ENCODE data around the gene AIMP2.
"Not testable (repeated sequence)": the region's sequence is repeated elsewhere in the genome, so short reads cannot be mapped to it uniquely, and the experiment has no call there.

Gene AIMP2

DNA sequence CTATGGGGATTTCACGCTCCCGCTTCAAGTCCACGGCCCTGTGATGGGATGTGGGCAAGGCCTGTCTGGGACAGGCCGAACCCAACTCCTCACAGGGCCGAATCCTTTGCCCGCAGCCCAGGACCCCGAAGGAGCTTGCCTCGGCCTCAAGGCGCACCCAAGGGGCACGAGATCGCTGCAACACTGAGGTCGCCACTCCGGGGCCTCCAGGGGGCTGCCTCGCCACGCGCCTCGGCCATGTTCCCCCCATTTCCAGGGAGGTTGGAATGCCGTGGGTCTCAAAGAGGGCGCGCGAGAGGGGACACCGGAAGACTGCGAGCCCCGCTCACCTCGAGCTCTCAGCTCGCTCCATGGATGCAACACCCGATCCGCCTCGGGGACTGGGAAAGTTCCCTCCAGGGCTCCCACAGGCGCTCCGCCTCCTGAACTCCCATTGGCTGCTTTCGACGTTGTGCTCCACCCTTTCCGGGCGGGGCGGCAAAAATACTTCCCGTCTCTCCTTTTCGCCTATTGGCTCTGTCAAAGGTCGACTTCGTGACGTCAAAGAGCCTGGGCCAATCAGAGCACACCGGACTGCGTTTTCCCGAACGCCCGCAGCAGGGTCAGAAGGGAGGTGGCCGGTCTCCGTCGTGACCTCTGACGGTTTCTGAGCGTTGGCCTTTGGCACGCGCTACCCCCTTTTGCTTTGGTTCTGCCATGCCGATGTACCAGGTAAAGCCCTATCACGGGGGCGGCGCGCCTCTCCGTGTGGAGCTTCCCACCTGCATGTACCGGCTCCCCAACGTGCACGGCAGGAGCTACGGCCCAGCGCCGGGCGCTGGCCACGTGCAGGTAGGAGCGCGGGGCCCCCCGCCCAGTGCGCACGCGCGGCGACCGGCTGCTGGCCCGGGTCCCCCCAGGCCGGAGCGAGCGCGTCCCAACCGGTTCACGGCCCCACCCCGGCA, at the start of gene AIMP2, which contains the start of gene PMS2:
AIMP2 (plus strand) TSS at position 605 of the 944 bp plus-strand sequence; CDS start at position 697, 92 bp downstream.
PMS2 (minus strand) TSS at position 382 of the 944 bp plus-strand sequence; CDS start at position 352, 30 bp downstream.
- peak; percentile 97 for DNase-seq

GRCh38 chr7:5963205-5963604, 45.9 kb upstream of the AIMP2 start:
- DNase-seq, result not testable (repeated sequence)

DNA sequence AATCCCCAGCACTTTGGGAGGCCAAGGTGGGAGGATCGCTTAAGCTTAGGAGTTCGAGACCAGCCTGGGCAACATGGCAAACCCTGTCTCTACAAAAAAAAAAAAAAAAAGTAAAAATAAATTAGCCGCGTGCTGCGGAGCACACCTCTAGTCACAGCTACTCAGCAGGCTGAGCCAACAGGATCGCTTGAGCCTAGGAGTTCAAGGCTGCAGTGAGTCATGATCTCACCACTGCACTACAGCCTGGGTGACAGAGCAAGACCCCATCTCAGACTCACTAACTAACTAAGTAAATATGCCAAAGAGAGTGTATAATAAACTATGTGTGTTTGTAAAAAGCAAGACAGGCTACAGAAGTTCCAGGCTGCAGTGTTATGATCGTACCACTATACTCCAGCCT, 45.3 kb upstream of the AIMP2 start:
- DNase-seq, result not testable (repeated sequence)

- not testable (repeated sequence) for DNase-seq
These were observed 38.6 kb upstream of the AIMP2 start, which contains the start of gene RSPH10B for GRCh38 chr7:5970347-5970911. Gene RSPH10B (minus strand): TSS chr7:5970689. CDS start chr7:5967116, 3,573 bp downstream.

DNA sequence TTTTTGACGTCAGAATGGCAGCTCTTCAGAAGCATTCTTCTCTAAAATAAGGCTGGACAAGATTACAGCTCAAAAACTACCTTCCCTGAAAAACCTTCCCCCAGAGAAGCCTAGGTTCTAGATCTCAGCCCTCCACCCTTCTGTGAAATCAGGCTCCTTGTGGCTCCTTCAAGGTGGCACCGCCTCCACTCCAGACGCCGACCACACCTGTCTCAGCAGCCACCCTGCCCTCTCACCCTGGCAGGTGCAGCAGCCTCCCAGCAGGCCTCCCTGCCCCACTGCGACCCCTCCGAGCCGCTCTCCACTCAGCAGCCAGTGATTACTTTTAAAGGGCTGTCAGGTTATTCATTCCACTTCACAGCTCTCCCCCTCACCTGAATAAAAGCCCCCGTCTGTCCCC, 35.5 kb upstream of the AIMP2 start:
- DNase-seq, result not testable (repeated sequence)

DNA sequence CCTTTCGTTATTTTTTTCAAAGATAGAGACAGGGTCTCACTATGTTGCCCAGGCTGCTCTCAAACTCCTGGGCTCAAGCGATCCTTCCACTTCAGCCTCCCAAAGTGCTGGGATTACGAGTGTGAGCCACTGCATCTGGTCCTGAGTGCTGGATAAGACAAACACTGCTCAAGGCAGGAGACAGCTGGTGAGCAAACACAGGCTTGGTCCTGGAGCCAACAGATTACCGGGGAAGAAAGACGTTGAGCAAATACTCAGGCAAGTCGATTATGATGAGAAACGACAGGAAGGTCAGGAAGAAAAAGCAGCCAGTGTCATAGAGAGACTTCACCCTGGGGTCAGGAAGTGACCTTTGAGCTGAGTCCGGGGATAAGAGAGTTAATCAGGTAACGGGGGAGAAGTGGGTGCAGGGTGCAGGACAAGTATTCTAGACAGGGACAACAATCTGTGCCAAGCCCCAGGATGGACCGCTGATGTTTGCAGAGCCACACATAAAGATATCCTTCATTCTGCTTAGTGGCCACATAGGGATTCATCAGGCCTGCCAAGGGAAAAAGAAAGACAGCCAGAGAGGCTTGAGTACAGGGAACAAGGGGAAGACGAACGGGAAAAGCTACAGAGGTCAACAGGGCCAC, 29.3 kb upstream of the AIMP2 start:
- not testable (repeated sequence) for DNase-seq

DNA sequence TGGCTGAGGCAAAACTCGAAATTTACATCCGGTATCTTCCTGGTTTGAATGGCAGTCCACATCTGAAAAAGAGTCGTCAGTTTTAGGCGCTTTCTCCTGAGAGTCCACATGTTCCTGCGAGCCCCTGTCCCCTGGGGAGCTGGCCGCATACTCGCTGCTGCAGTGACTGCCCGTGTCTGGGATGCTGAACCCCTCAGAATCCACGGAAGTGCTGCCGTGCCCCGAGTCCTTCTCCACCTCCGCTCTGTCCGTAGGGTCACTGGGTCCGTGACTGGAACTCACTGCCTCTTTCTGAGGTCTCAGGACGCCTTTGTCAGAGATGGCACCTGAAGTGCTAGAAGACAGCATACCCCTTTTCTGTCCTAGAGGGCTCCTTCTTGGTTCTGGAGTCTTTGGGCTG, 22.0 kb upstream of the AIMP2 start:
- DNase-seq, result not testable (repeated sequence)

GRCh38 chr7:5997210-5997808, 11.8 kb upstream of the AIMP2 start:
- DNase-seq, result peak; percentile 40

DNA sequence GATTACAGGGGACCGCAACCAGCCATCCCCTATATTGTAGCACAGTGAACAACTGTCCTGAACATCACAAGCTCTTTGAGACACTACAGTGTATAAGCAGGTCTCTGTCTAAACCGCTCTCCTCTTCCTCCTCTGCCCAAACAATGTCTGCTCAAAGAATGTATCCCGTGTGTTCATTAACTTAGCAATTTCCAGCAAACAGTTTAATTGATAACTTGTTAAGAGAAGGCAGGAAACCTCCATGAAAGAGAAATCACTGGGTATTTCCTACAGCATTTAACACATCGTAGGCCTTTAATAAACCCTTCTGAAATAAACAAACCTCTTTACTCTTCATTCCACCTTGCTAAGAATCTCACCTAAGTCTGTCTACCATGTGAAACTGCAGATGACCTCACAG, 1.7 kb upstream of the AIMP2 start:
- DNase-seq, result no peak

- DNase-seq, result not testable (repeated sequence)
These were observed 1.1 kb upstream of the AIMP2 start for GRCh38 chr7:6007835-6008590.

DNA sequence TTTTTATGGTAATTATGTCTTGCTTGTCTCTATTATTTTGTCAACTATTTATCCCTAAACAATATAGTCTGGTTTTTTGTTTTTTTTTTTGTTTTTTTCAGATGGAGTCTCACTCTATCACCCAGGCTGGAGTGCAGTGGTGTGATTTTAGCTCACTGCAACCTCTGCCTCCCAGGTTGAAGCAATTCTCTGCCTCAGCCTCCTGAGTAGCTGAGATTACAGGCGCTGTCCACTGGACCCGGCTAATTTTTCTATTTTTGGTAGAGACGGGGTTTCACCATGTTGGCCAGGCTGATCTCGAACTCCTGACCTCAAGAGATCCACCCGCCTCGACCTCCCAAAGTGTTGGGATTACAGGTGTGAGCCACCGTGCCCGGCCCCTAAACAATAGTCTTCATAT, 1.3 kb downstream of the AIMP2 start:
- not testable (repeated sequence) for DNase-seq

DNA sequence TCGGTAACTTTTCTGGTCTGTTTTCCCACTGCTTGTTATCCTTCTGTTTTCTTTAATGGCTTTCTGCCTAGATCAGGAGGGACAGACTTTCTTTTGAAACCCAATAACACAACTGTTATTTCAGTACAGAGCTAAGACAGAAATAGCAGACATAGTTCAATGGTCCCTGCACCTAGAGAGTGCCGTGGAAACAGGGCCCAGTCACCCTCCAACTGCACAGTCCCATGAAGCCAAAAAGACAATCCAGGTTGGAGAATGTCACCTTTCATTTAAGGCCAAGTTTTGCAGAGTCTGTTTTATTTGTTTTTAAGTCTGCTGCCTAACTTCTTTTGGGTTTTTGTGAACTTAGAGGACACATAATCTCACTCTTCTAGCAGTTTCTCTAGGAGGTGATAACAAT, 2.5 kb downstream of the AIMP2 start:
- no peak for DNase-seq

- no peak for DNase-seq
These were observed 3.5 kb downstream of the AIMP2 start for GRCh38 chr7:6012355-6013104.

- no peak for DNase-seq
These were observed 7.0 kb downstream of the AIMP2 start for GRCh38 chr7:6015917-6016652.

DNA sequence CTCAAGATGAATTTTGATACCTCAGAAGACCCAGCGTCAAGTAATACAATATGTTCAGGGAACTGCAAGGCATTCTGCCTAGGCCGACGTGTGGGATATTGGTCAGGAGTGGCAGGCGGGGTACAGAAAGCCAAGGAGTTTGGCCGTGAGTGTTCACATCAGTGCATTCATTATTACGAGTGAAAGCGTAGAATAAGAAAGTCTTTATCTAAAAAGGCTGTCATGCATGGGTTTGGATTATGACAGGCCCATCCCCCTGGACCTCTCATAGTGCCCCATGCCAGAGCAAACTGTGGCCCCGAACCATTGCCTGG, 7.5 kb downstream of the AIMP2 start:
- no peak for DNase-seq

DNA sequence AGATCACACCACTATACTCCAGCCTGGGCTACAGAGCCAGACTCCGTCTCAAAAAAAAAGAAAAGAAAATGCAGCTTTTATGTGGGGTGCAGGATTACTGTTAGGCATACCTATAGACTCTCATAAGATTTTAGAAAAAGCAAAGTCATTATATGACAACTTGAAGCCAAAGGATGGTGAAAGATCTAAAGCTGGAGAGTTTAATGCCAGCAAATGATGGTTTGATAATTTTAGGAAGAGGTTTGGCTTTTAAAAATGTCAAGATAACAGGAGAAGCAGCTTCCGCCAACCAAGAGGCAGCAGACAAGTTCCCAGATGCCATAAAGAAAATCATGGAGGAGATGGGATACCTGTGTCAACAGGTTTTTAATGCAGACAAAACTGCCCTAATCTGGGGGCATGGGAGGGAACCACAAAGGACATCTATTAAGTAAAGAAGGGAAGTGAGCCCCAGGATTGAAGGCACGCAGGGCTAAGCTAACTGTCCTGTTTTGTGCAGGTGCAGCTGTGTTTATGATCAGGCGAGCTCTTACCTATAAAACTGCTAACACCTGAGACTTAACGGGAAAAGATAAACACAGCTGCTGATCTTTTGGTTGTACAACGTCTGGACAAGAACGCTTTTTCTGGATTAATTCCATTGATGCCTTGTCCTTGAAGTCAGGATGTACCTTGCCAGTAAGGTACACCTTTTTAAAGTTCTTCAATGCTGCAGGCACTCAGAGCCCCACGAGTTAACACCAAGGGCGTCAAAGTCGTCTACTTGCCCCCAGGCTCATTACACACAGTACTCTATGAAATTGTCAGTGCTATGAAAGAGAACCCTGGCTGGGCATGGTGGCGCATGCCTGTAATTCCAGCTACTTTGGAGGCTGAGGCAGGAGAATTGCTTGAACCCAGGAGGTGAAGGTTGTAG, 11.6 kb downstream of the AIMP2 start:
- no peak for DNase-seq

- DNase-seq, result no peak
These were observed 13.6 kb downstream of the AIMP2 start for GRCh38 chr7:6022707-6023106.

- DNase-seq, result no peak
These were observed 14.9 kb downstream of the AIMP2 start for GRCh38 chr7:6023974-6024435.

DNA sequence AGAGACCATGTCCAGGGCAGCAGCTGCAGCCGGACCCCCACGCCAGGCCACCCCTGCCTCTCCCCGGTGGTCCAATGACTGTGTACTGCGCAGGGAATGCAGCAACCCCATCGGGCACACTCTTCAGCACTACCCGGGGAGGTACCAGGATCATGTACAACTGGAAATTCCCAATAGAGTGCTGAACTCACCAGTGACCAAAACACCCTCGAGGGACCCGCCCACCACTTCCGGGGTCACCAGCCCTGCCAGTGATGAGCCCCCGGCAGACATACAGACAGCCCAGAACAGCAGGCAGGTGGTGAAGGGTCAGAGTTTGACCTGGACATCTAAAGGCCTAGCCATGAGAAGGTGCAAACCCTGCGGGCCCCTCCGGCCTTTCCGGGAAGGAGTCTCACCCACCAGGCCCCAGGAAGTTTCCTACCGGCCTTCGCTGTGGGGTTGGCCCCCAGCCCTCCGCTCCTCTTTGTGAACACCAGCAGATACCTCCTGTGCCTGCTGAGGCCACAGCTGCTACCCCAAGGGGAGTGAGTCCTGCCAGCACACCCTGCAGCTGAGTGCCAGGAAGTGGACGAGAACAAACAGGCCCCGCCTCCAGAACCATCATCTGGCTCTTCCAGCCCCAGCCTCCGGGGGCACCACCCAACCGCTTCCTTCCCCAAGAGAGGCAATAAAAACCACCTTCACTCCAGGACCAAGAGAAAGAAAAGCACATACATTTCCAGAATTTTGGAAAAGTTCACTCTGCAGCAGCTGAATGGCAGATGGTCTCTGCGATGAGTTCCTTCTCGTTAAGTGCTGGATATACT, 17.1 kb downstream of the AIMP2 start:
- no peak for DNase-seq

Measured in kidney glomerular epithelial cell (primary cell).